Left forelimb (tissue), 1 donor: ENCODE results near the gene KDM3B.

Experiments used
- DNase-seq: peaks from one replicate; pipeline ENCODE4 v3.0.0-alpha.2; 2018; ENCODE audit warnings: low spot score

The KDM3B gene

GRCh38 chr5:138449501-138450239 lies 97.2 kb downstream of the KDM3B start:
- peak; percentile 92 for DNase-seq

GRCh38 chr5:138450971-138451370 lies 98.5 kb downstream of the KDM3B start:
- DNase-seq, result no peak

DNA sequence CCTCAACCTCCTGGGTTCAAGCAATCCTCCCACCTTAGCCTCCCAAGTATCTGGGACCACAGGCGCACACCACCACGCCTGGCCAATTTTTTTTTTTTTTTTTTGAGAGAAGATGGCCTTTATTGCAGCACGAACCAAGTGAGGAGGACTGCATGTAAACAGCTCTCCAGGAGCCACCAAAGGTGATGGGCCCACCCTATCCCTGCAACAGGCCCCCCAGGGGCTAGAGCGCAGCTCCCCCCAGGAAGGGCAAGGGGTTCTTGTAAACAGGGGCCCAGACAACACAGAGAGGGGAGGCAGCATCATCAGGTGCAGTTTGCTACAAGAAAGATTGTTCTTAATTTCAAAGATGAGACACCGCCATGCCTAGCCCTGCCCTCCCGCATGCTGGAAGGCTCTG lies 100.2 kb downstream of the KDM3B start:
- no peak for DNase-seq

DNA sequence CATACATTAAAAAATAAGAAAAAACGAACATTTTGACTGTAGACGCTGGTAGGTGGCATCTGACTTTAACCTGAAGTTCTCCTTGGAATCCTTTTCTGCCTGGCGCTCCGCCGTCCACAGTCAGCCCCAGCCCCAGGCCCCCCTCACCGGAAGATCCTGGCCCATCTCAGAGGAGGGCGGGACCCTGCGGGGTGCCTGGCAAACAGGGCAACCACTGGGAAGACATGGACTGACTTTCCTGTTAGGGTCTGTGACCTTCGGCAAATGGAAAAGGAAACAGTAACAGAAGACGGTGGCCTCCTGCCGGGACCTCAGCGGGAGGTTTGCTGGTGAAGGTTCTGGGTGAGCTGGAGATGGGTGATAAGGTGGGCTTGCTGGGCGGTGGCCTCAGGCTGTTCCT lies 101.1 kb downstream of the KDM3B start:
- peak; percentile 55 for DNase-seq

DNA sequence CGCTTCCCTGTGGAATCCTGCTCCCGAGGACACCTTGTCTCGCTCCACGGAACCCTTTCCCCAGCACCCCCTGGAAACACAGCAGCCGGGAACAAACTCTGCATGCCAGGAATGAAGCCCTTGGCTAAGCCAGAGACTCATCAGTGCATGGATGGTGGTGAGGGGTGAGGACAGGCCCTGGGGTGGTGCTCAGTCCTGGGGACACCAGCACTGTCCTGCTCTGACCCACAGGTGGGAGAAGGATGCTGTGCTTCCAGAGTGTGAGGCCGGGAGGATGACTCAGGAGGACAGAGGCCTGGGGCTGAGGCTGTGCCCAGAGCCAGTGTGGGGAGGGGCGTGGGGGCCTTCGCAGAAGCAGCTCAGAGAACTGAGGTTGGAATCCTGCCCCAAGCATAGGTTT lies 101.6 kb downstream of the KDM3B start:
- peak; percentile 49 for DNase-seq

GRCh38 chr5:138455232-138455930 lies 102.9 kb downstream of the KDM3B start:
- peak; percentile 55 for DNase-seq

DNA sequence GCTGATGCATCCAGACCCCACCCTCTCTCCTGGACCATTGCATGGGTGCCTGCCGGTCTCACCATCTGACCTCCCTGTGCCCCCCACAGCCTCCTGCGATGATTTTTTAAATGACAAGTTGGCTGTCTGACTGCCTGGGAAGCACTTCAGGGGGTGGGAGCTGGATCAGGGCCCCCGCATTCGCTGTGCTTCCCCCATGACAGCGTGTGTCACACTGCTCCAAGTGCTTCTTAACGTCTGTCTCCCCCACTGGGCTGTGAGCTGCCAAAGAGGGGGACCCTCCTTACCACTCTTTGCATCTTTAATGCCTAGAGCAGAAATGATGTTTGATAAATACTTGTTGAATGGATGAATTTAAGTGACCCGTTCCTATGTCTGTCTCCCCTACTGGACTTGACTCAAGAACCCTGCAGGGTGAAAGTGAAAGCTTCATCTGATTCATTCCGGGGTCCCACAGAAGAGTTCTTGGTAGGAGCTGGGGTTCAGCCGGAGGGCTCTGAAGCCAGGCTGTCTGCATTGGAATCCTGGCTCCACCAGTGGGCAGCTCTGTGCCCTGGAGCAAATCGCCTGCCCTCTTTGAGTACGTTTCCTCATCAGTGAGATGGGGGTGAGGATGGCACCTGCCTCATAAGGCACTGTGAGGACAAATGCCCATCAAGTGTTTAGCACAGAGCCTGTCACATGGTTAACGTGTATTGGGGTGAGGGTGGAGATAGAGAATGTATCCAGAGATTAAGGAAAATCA lies 105.2 kb downstream of the KDM3B start:
- DNase-seq, result no peak

DNA sequence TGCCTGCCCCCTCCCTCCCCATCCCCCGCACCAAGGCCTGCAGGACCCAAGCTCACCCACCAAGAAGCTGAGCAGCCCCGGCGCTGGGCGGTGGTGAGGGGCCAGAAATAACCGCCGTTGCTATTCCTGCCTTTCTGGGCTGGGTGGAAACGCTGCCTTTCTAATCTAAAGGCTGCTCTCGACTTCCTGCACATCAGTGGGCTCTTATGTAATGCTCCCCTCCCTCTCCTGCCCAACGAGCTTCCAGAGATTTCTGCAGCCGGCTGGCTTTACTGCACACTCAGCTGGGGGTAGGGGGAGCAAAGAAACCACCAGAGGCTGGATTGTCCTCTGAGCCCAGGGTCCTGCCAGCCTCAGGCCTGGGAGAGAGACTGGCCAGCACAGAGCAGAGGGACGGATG lies 105.9 kb downstream of the KDM3B start:
- DNase-seq, result no peak

DNA sequence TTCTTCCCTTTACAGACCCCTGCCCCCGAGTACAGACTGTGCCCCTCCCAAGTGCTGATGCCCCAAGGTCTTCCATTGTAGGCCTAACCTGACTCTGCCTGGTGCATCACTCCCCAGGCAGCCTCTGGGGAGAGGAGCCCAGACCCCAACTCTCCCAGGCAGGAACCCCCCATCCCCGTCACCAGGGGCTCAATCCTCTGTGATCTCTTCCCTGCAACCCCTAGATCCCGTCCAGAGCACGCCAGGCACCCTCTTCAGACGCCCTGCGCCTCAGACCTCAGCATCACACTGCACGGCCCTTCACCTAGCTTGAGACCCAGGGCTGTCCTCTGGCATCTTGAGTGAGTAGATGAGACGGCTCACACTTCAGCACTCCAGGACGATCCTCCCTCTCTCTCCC lies 106.4 kb downstream of the KDM3B start:
- DNase-seq, result no peak

GRCh38 chr5:138459311-138459933 lies 106.9 kb downstream of the KDM3B start:
- DNase-seq, result no peak

DNA sequence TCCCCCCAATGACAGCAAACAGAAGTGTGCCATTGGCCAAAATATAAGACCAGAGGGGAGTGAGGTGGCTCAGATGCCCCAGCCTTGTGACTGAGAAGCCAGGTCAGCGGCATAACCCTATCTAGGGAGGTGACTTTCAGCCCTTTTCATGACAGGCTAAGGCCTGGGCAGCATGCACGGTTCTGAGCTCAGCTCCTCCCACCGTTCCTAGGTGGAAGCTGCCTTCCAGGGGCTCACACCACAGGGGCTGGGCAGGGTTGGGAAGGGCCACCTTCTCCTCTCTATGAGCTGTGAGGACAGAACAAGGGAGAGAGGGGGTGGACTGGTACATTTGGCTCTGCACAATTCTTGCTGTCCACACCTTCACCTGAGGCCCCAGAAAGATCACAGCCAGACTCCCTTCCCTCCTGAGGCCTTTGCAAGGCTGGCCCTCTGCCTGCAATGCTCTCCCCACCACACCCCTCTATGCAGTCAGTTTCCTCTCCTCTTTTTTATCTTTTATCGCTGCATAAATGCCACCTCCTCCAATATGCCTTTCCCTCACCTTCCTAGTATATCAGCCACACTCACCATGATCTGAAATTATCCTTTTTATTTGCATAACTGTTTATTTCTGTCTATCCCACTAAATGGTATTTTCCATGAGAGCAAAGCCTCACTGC lies 107.7 kb downstream of the KDM3B start:
- DNase-seq, result no peak

GRCh38 chr5:138461343-138462125 lies 109.0 kb downstream of the KDM3B start:
- no peak for DNase-seq

- no peak for DNase-seq
Measured at GRCh38 chr5:138463419-138464007, 111.0 kb downstream of the KDM3B start.

DNA sequence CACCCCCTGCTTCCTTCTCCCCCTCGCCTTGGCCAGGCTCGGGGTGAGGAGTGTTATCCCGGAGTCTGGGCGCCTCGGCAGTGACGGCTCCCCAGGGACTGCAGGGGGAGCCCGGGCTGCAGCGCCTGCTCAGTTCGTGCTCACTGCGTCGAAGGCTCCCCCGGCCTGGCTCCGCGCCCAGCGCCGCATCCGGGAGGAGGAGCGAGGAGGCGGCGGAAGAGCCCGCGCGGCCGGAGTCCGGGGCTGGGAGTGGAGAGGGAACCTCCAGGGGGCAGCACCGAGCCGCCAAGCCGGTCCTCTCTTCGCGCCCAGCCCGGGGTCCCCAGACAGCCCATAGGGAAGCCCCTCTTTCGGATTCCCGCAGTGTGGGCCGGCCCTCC lies 111.5 kb downstream of the KDM3B start:
- peak; percentile 99 for DNase-seq

DNA sequence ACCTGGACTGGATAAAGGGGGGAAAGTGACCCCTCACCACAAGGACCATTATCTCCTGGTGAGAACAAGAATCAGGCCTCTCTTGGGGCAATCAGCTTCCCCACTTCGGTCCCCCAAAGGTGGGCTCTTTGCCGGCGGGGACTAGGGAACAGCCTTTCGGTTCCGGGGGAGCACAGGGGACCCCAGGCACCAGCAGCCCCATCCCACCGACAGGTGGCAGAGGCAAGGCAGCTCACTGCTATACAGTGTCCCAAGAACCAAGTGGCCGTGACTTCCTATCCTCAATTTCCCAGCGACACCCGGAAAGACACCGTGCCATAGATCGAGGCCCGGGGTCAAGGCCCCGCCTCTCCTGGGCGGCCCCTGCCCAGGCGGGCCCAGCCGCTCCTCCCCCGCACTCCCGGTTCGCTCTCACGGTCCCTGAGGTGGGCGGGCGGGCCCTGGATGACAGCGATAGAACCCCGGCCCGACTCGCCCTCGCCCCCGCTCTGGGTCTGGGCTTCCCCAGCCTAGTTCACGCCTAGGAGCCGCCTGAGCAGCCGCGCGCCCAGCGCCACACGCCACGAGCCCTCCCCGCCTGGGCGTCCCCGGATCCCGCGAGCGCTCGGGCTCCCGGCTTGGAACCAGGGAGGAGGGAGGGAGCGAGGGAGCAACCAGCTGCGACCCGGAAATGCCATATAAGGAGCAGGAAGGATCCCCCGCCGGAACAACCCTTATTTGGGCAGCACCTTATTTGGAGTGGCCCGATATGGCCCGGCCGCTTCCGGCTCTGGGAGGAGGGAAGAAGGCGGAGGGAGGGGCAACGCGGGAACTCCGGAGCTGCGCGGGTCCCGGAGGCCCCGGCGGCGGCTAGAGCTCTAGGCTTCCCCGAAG lies 112.1 kb downstream of the KDM3B start:
- peak; percentile 98 for DNase-seq

- peak; percentile 99 for DNase-seq
Measured at GRCh38 chr5:138465261-138466124, 113.0 kb downstream of the KDM3B start, which contains the start of gene EGR1. Gene EGR1 (plus strand): TSS chr5:138465479. CDS start chr5:138465762, 283 bp downstream.

GRCh38 chr5:138466125-138466899 lies 113.8 kb downstream of the KDM3B start:
- no peak for DNase-seq
